ENCODE data around the gene LGALSL. TPM values are rescaled to one million over a fixed set of nuclear protein-coding genes. Genes with fewer than 3 reads are reported as not detected.

LGALSL gene
- total and polyA plus RNA-seq, 2 of the 13 experiments (the other 11 are each of a cell fraction or from before 2014, with no cell fraction given) = 15.4 to 20.0 TPM

DNA sequence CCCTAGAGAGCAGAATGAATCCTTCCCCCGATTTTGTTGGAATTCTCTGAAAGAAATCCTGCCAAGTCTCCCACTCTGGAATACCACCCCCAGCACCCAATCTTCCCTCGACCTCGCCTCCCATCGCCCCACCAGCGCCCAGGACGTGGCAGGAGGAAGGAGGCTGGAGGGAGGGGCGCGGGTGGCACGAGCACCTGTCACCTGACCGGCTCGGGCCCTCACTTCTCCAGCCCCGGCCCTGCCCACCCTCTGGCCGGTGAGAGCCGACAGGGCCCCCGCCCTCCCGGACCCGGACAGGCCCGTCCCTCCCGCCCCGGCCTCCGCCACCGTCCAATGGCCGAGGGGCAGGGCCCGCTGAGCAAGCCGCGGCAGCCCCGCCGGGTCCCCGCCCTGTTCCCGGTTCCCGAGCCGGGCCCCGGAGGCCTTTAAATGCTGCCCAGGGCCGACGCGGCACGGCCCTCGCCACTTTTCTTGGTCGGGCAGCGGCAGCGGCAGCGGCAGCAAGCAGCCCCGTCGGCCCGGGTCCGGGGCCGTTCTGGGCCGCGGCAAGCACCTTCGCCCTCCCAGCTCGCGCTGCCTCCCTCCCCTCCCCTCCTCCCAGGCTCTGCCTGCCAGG, at the start of gene LGALSL (continued):
- TF ChIP-seq ZNF562 (CRISPR knock-in tag; IDR thresholded peaks at IDR 0.05; ENCODE audit: borderline replicate concordance) = no peak
- TF ChIP-seq, protein P1, sequence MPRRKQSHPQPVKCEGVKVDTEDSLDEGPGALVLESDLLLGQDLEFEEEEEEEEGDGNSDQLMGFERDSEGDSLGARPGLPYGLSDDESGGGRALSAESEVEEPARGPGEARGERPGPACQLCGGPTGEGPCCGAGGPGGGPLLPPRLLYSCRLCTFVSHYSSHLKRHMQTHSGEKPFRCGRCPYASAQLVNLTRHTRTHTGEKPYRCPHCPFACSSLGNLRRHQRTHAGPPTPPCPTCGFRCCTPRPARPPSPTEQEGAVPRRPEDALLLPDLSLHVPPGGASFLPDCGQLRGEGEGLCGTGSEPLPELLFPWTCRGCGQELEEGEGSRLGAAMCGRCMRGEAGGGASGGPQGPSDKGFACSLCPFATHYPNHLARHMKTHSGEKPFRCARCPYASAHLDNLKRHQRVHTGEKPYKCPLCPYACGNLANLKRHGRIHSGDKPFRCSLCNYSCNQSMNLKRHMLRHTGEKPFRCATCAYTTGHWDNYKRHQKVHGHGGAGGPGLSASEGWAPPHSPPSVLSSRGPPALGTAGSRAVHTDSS (CRISPR knock-in tag; conservative IDR thresholded peaks at IDR 0.05) = no peak
- no peak for TF ChIP-seq ZSCAN21 (CRISPR knock-in tag; IDR thresholded peaks at IDR 0.05; ENCODE audit: borderline replicate concordance)
- TF ChIP-seq POLR2G (IDR thresholded peaks at IDR 0.05; ENCODE audit: low read depth, low read length) = peak; percentile 80
- TF ChIP-seq, protein P2, sequence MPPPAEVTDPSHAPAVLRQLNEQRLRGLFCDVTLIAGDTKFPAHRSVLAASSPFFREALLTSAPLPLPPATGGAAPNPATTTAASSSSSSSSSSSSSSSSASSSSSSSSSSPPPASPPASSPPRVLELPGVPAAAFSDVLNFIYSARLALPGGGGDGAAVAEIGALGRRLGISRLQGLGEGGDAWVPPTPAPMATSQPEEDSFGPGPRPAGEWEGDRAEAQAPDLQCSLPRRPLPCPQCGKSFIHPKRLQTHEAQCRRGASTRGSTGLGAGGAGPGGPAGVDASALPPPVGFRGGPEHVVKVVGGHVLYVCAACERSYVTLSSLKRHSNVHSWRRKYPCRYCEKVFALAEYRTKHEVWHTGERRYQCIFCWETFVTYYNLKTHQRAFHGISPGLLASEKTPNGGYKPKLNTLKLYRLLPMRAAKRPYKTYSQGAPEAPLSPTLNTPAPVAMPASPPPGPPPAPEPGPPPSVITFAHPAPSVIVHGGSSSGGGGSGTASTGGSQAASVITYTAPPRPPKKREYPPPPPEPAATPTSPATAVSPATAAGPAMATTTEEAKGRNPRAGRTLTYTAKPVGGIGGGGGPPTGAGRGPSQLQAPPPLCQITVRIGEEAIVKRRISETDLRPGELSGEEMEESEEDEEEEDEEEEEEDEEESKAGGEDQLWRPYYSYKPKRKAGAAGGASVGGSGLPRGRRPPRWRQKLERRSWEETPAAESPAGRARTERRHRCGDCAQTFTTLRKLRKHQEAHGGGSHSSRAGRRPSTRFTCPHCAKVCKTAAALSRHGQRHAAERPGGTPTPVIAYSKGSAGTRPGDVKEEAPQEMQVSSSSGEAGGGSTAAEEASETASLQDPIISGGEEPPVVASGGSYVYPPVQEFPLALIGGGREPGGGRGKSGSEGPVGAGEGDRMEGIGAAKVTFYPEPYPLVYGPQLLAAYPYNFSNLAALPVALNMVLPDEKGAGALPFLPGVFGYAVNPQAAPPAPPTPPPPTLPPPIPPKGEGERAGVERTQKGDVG (CRISPR knock-in tag; IDR thresholded peaks at IDR 0.05; ENCODE audit: borderline replicate concordance) = no peak
- TF ChIP-seq, protein P3, sequence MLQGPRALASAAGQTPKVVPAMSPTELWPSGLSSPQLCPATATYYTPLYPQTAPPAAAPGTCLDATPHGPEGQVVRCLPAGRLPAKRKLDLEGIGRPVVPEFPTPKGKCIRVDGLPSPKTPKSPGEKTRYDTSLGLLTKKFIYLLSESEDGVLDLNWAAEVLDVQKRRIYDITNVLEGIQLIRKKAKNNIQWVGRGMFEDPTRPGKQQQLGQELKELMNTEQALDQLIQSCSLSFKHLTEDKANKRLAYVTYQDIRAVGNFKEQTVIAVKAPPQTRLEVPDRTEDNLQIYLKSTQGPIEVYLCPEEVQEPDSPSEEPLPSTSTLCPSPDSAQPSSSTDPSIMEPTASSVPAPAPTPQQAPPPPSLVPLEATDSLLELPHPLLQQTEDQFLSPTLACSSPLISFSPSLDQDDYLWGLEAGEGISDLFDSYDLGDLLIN (CRISPR knock-in tag; IDR thresholded peaks at IDR 0.05; ENCODE audit: borderline replicate concordance) = 0 out of 2 replicates have a peak, but pooled peaks have one; percentile 39
- no peak for TF ChIP-seq KMT2B (CRISPR knock-in tag; IDR thresholded peaks at IDR 0.05)
- TF ChIP-seq, protein P4, sequence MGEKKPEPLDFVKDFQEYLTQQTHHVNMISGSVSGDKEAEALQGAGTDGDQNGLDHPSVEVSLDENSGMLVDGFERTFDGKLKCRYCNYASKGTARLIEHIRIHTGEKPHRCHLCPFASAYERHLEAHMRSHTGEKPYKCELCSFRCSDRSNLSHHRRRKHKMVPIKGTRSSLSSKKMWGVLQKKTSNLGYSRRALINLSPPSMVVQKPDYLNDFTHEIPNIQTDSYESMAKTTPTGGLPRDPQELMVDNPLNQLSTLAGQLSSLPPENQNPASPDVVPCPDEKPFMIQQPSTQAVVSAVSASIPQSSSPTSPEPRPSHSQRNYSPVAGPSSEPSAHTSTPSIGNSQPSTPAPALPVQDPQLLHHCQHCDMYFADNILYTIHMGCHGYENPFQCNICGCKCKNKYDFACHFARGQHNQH (CRISPR knock-in tag; IDR thresholded peaks at IDR 0.05) = peak; percentile 38; the same call in 1 of the 2 replicates
- 0 out of 2 replicates have a peak, but pooled peaks have one; percentile 32 for TF ChIP-seq ZNF772 (CRISPR knock-in tag; IDR thresholded peaks at IDR 0.05)
- no peak for TF ChIP-seq MIER3 (CRISPR knock-in tag; IDR thresholded peaks at IDR 0.05; ENCODE audit: borderline replicate concordance)
- TF ChIP-seq, protein P5, sequence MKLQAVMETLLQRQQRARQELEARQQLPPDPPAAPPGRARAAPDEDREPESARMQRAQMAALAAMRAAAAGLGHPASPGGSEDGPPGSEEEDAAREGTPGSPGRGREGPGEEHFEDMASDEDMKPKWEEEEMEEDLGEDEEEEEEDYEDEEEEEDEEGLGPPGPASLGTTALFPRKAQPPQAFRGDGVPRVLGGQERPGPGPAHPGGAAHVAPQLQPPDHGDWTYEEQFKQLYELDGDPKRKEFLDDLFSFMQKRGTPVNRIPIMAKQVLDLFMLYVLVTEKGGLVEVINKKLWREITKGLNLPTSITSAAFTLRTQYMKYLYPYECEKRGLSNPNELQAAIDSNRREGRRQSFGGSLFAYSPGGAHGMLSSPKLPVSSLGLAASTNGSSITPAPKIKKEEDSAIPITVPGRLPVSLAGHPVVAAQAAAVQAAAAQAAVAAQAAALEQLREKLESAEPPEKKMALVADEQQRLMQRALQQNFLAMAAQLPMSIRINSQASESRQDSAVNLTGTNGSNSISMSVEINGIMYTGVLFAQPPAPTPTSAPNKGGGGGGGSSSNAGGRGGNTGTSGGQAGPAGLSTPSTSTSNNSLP (IDR thresholded peaks at IDR 0.05; ENCODE audit: low read depth, low read length) = no peak
- peak; percentile 75; the same call in 1 of the 2 replicates for TF ChIP-seq HOXA5 (CRISPR knock-in tag; IDR thresholded peaks at IDR 0.05)
- TF ChIP-seq MTA1 (CRISPR knock-in tag; IDR thresholded peaks at IDR 0.05; ENCODE audit: borderline replicate concordance) = peak; percentile 33; the same call in 1 of the 2 replicates
- TF ChIP-seq ZNF10 (CRISPR knock-in tag; IDR thresholded peaks at IDR 0.05; ENCODE audit: borderline replicate concordance, low read depth) = no peak
- TF ChIP-seq, protein P6, sequence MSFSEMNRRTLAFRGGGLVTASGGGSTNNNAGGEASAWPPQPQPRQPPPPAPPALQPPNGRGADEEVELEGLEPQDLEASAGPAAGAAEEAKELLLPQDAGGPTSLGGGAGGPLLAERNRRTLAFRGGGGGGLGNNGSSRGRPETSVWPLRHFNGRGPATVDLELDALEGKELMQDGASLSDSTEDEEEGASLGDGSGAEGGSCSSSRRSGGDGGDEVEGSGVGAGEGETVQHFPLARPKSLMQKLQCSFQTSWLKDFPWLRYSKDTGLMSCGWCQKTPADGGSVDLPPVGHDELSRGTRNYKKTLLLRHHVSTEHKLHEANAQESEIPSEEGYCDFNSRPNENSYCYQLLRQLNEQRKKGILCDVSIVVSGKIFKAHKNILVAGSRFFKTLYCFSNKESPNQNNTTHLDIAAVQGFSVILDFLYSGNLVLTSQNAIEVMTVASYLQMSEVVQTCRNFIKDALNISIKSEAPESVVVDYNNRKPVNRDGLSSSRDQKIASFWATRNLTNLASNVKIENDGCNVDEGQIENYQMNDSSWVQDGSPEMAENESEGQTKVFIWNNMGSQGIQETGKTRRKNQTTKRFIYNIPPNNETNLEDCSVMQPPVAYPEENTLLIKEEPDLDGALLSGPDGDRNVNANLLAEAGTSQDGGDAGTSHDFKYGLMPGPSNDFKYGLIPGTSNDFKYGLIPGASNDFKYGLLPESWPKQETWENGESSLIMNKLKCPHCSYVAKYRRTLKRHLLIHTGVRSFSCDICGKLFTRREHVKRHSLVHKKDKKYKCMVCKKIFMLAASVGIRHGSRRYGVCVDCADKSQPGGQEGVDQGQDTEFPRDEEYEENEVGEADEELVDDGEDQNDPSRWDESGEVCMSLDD (CRISPR knock-in tag; IDR thresholded peaks at IDR 0.05; ENCODE audit: borderline replicate concordance) = no peak
- TF ChIP-seq ELF1 (CRISPR knock-in tag; IDR thresholded peaks at IDR 0.05) = no peak; the same call in 1 of the 2 replicates
